ENCODE data around the gene SPARCL1.

Gene SPARCL1

GRCh38 chr4:87559090-87559837 is 30.1 kb upstream of the SPARCL1 start:
- Histone ChIP-seq H3K9me3 (ENCODE audit: control insufficient read depth, low read length) (no peaks in the 10 kb centered on the region), H3K36me3 (ENCODE audit: control insufficient read depth, insufficient read depth, low read length) (no peaks in the 10 kb centered on the region), H3K27ac (ENCODE audit: insufficient read depth, low read length, poor library complexity, severe bottlenecking) (no peak overlapping the region), H3K4me3 (ENCODE audit: insufficient read depth, low read depth, low read length, poor library complexity, severe bottlenecking) (no peak overlapping the region), H3K4me1 (ENCODE audit: control insufficient read depth, insufficient read depth, low read length, poor library complexity, severe bottlenecking) (peaks cover 3% of the 10 kb centered on the region), H3K27me3 (replicated peaks; ENCODE audit: control insufficient read depth, insufficient read depth, low read length, poor library complexity, severe bottlenecking) (no peaks in the 10 kb centered on the region)
- DNase-seq: peak; percentile 2 to 12 (median 2)

GRCh38 chr4:87557348-87557747 is 28.2 kb upstream of the SPARCL1 start:
- no peaks in the 10 kb centered on the region for H3K27me3 ChIP-seq (replicated peaks; ENCODE audit: control insufficient read depth, insufficient read depth, low read length, poor library complexity, severe bottlenecking)
- H3K27ac ChIP-seq (ENCODE audit: insufficient read depth, low read length, poor library complexity, severe bottlenecking): no peak overlapping the region
- H3K4me3 ChIP-seq (ENCODE audit: insufficient read depth, low read depth, low read length, poor library complexity, severe bottlenecking): no peak overlapping the region
- H3K9me3 ChIP-seq (ENCODE audit: control insufficient read depth, low read length): no peaks in the 10 kb centered on the region
- no peak for DNase-seq
- no peaks in the 10 kb centered on the region for H3K36me3 ChIP-seq (ENCODE audit: control insufficient read depth, insufficient read depth, low read length)
- peaks cover 3% of the 10 kb centered on the region for H3K4me1 ChIP-seq (ENCODE audit: control insufficient read depth, insufficient read depth, low read length, poor library complexity, severe bottlenecking)

- Histone ChIP-seq H3K4me1 (ENCODE audit: control insufficient read depth, insufficient read depth, low read length, poor library complexity, severe bottlenecking) (peaks cover 3% of the 10 kb centered on the region), H3K27ac (ENCODE audit: insufficient read depth, low read length, poor library complexity, severe bottlenecking) (no peak overlapping the region)
- DNase-seq: no peak
These were observed 26.8 kb upstream of the SPARCL1 start for GRCh38 chr4:87555773-87556619.

GRCh38 chr4:87553182-87553581 is 24.0 kb upstream of the SPARCL1 start:
- H3K4me1 ChIP-seq (ENCODE audit: control insufficient read depth, insufficient read depth, low read length, poor library complexity, severe bottlenecking): no peaks in the 10 kb centered on the region
- H3K36me3 ChIP-seq (ENCODE audit: control insufficient read depth, insufficient read depth, low read length): no peaks in the 10 kb centered on the region
- no peak overlapping the region for H3K27ac ChIP-seq (ENCODE audit: insufficient read depth, low read length, poor library complexity, severe bottlenecking)
- H3K9me3 ChIP-seq (ENCODE audit: control insufficient read depth, low read length): no peaks in the 10 kb centered on the region
- H3K27me3 ChIP-seq (replicated peaks; ENCODE audit: control insufficient read depth, insufficient read depth, low read length, poor library complexity, severe bottlenecking): no peaks in the 10 kb centered on the region
- no peak for DNase-seq
- no peak overlapping the region for H3K4me3 ChIP-seq (ENCODE audit: insufficient read depth, low read depth, low read length, poor library complexity, severe bottlenecking)

More at GRCh38 chr4:87555773-87556619, 26.8 kb upstream of the SPARCL1 start:
- H3K4me3 ChIP-seq (ENCODE audit: insufficient read depth, low read depth, low read length, poor library complexity, severe bottlenecking): no peak overlapping the region
- no peaks in the 10 kb centered on the region for H3K36me3 ChIP-seq (ENCODE audit: control insufficient read depth, insufficient read depth, low read length)
- no peaks in the 10 kb centered on the region for H3K9me3 ChIP-seq (ENCODE audit: control insufficient read depth, low read length)
- H3K27me3 ChIP-seq (replicated peaks; ENCODE audit: control insufficient read depth, insufficient read depth, low read length, poor library complexity, severe bottlenecking): no peaks in the 10 kb centered on the region

GRCh38 chr4:87551361-87551760 is 22.2 kb upstream of the SPARCL1 start:
- H3K9me3 ChIP-seq (ENCODE audit: control insufficient read depth, low read length): no peaks in the 10 kb centered on the region
- H3K27me3 ChIP-seq (replicated peaks; ENCODE audit: control insufficient read depth, insufficient read depth, low read length, poor library complexity, severe bottlenecking): no peaks in the 10 kb centered on the region
- H3K4me1 ChIP-seq (ENCODE audit: control insufficient read depth, insufficient read depth, low read length, poor library complexity, severe bottlenecking): no peaks in the 10 kb centered on the region
- H3K27ac ChIP-seq (ENCODE audit: insufficient read depth, low read length, poor library complexity, severe bottlenecking): no peak overlapping the region
- H3K36me3 ChIP-seq (ENCODE audit: control insufficient read depth, insufficient read depth, low read length): no peaks in the 10 kb centered on the region
- DNase-seq: no peak
- no peak overlapping the region for H3K4me3 ChIP-seq (ENCODE audit: insufficient read depth, low read depth, low read length, poor library complexity, severe bottlenecking)

- Histone ChIP-seq H3K27ac (ENCODE audit: insufficient read depth, low read length, poor library complexity, severe bottlenecking) (no peak overlapping the region), H3K4me1 (ENCODE audit: control insufficient read depth, insufficient read depth, low read length, poor library complexity, severe bottlenecking) (no peaks in the 10 kb centered on the region), H3K4me3 (ENCODE audit: insufficient read depth, low read depth, low read length, poor library complexity, severe bottlenecking) (no peak overlapping the region), H3K36me3 (ENCODE audit: control insufficient read depth, insufficient read depth, low read length) (no peaks in the 10 kb centered on the region), H3K9me3 (ENCODE audit: control insufficient read depth, low read length) (no peaks in the 10 kb centered on the region), H3K27me3 (replicated peaks; ENCODE audit: control insufficient read depth, insufficient read depth, low read length, poor library complexity, severe bottlenecking) (no peaks in the 10 kb centered on the region)
- DNase-seq: no peak
These were observed 18.0 kb upstream of the SPARCL1 start for GRCh38 chr4:87547016-87547708.

- H3K9me3 ChIP-seq (ENCODE audit: control insufficient read depth, low read length): no peaks in the 10 kb centered on the region
- no peaks in the 10 kb centered on the region for H3K4me1 ChIP-seq (ENCODE audit: control insufficient read depth, insufficient read depth, low read length, poor library complexity, severe bottlenecking)
- H3K27me3 ChIP-seq (replicated peaks; ENCODE audit: control insufficient read depth, insufficient read depth, low read length, poor library complexity, severe bottlenecking): no peaks in the 10 kb centered on the region
- DNase-seq: no peak
- no peaks in the 10 kb centered on the region for H3K36me3 ChIP-seq (ENCODE audit: control insufficient read depth, insufficient read depth, low read length)
- H3K4me3 ChIP-seq (ENCODE audit: insufficient read depth, low read depth, low read length, poor library complexity, severe bottlenecking): no peak overlapping the region
- no peak overlapping the region for H3K27ac ChIP-seq (ENCODE audit: insufficient read depth, low read length, poor library complexity, severe bottlenecking)
These were observed 15.9 kb upstream of the SPARCL1 start for GRCh38 chr4:87545052-87545451.

- Histone ChIP-seq H3K9me3 (ENCODE audit: control insufficient read depth, low read length) (no peaks in the 10 kb centered on the region), H3K27ac (ENCODE audit: insufficient read depth, low read length, poor library complexity, severe bottlenecking) (no peak overlapping the region), H3K36me3 (ENCODE audit: control insufficient read depth, insufficient read depth, low read length) (no peaks in the 10 kb centered on the region), H3K4me1 (ENCODE audit: control insufficient read depth, insufficient read depth, low read length, poor library complexity, severe bottlenecking) (no peaks in the 10 kb centered on the region), H3K4me3 (ENCODE audit: insufficient read depth, low read depth, low read length, poor library complexity, severe bottlenecking) (no peak overlapping the region), H3K27me3 (replicated peaks; ENCODE audit: control insufficient read depth, insufficient read depth, low read length, poor library complexity, severe bottlenecking) (no peaks in the 10 kb centered on the region)
- no peak for DNase-seq
These were observed 14.8 kb upstream of the SPARCL1 start for GRCh38 chr4:87543835-87544461.

- Histone ChIP-seq H3K4me3 (ENCODE audit: insufficient read depth, low read depth, low read length, poor library complexity, severe bottlenecking) (no peak overlapping the region), H3K9me3 (ENCODE audit: control insufficient read depth, low read length) (no peaks in the 10 kb centered on the region), H3K27me3 (replicated peaks; ENCODE audit: control insufficient read depth, insufficient read depth, low read length, poor library complexity, severe bottlenecking) (no peaks in the 10 kb centered on the region), H3K4me1 (ENCODE audit: control insufficient read depth, insufficient read depth, low read length, poor library complexity, severe bottlenecking) (no peaks in the 10 kb centered on the region), H3K36me3 (ENCODE audit: control insufficient read depth, insufficient read depth, low read length) (no peaks in the 10 kb centered on the region), H3K27ac (ENCODE audit: insufficient read depth, low read length, poor library complexity, severe bottlenecking) (no peak overlapping the region)
- DNase-seq: no peak
These were observed 13.6 kb upstream of the SPARCL1 start for GRCh38 chr4:87542734-87543312.
